B cell (primary cell): ENCODE measurements around the gene MS4A4E.

Experiments used
- EZH2 ChIP-seq: IDR thresholded peaks from 2 replicates; pipeline ENCODE4 v1.6.1; 2012; ENCODE audit warnings: borderline replicate concordance, low read depth, mild to moderate bottlenecking, moderate library complexity, low read length; ENCODE audit not compliant: insufficient read depth, poor library complexity, severe bottlenecking
- TF ChIP-seq, protein P1 (sequence below): fragments of 200-600 bp; IDR thresholded peaks from one replicate; pipeline ENCODE4 v1.8.0; 2022; ENCODE audit warnings: antibody characterized with exemption, mild to moderate bottlenecking

DNA sequence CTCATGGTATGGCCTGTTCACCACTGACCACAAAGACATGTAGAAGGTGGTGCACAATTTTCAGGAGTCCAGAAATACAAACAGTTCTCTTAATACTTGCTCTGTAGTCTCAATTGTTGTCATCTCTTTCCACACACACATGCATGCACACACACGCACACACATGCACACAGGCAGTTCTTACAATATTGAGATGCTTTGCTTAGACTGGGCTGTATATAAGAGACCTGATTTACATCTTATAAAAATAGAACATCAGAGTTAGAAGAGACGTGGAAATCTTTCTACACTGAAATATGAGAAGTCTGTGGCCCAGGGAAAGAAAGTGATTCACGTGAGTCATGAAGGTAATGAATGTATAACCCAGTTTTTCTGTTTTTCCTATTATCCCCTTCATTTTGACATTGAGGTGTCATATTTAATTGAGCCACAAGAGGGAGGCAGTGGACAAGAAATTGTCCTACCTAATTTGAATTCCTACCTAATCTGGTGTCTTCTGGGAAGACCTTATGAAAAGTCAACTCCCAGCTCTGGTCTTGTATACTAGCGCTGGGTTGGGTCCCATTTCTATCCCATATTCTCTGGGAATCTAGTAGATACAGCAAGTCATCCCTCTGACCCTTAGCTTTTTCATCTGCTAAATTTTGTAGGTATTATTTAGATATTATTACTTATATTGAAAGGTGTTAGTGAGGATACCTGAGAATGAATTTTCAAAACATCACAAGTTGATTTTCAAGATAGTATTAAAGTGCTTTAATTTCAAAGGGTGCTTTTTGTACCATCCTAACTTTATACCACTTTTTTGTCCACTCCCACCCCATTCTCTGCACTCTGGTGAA lies 22.7 kb upstream of the MS4A4E start:
- TF ChIP-seq, protein P1, sequence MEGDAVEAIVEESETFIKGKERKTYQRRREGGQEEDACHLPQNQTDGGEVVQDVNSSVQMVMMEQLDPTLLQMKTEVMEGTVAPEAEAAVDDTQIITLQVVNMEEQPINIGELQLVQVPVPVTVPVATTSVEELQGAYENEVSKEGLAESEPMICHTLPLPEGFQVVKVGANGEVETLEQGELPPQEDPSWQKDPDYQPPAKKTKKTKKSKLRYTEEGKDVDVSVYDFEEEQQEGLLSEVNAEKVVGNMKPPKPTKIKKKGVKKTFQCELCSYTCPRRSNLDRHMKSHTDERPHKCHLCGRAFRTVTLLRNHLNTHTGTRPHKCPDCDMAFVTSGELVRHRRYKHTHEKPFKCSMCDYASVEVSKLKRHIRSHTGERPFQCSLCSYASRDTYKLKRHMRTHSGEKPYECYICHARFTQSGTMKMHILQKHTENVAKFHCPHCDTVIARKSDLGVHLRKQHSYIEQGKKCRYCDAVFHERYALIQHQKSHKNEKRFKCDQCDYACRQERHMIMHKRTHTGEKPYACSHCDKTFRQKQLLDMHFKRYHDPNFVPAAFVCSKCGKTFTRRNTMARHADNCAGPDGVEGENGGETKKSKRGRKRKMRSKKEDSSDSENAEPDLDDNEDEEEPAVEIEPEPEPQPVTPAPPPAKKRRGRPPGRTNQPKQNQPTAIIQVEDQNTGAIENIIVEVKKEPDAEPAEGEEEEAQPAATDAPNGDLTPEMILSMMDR: peak; percentile 98
- TF ChIP-seq EZH2: no peak
